Endothelial cell of umbilical vein (primary cell): ENCODE results near the gene LRRC8D.

ENCODE experiments used
- CTCF ChIP-seq, 2 donors: IDR thresholded peaks; 1 replicate in 1 of 2; 2 replicates in 1 of 2; pipeline ENCODE4 v1.5.1; 2011; ENCODE audit warnings: low read length in 2 of 2, mild to moderate bottlenecking in 2 of 2, moderate library complexity in 2 of 2, control low read depth in 1 of 2, inconsistent platforms in 1 of 2, low read depth in 1 of 2; ENCODE audit not compliant: insufficient read depth in 1 of 2; ENCODE audit errors: extremely low read depth in 1 of 2
- EZH2 ChIP-seq: IDR thresholded peaks from 2 replicates; pipeline ENCODE4 v1.6.1; 2012; ENCODE audit warnings: borderline replicate concordance, low read depth, mild to moderate bottlenecking, moderate library complexity, low read length, inconsistent platforms; ENCODE audit not compliant: severe bottlenecking
- FOS ChIP-seq: IDR thresholded peaks from 2 replicates; pipeline ENCODE4 v1.6.1; 2011; ENCODE audit warnings: mild to moderate bottlenecking, low read length, moderate library complexity, borderline replicate concordance; ENCODE audit not compliant: insufficient read depth
- GATA2 ChIP-seq: IDR thresholded peaks from 2 replicates; pipeline ENCODE4 v1.7.0; 2011; ENCODE audit warnings: low read depth, mild to moderate bottlenecking, moderate library complexity, mixed read lengths, low read length; ENCODE audit not compliant: insufficient read length, insufficient read depth
- JUN ChIP-seq: IDR thresholded peaks from 2 replicates; pipeline ENCODE4 v1.6.1; 2011; ENCODE audit warnings: borderline replicate concordance, low read depth; ENCODE audit not compliant: insufficient read length, insufficient read depth
- MAX ChIP-seq: IDR thresholded peaks from 2 replicates; pipeline ENCODE4 v1.6.1; 2011; ENCODE audit not compliant: insufficient read depth, insufficient read length
- MYC ChIP-seq: IDR thresholded peaks from one replicate; pipeline ENCODE4 v1.6.1; 2011; ENCODE audit warnings: mild to moderate bottlenecking, low read depth, low read length
- POLR2A ChIP-seq: IDR thresholded peaks from 2 replicates; pipeline ENCODE4 v1.6.1; 2012; ENCODE audit warnings: low read depth, mild to moderate bottlenecking, control low read depth, low read length
- POLR2AphosphoS5 ChIP-seq: IDR thresholded peaks from 2 replicates; pipeline ENCODE4 v1.6.1; 2012; ENCODE audit warnings: low read depth, mild to moderate bottlenecking, control low read depth, low read length, moderate library complexity; ENCODE audit not compliant: insufficient read depth

- TF ChIP-seq POLR2AphosphoS5, result no peak
- TF ChIP-seq CTCF (IDR thresholded peaks at IDR 0.05; ENCODE audit: extremely low read depth in 1 of 2, insufficient read depth in 1 of 2, low read depth in 1 of 2, low read length in 2 of 2), result no peak
- TF ChIP-seq POLR2A, result no peak
- TF ChIP-seq EZH2, result no peak
- TF ChIP-seq MAX, result no peak
- TF ChIP-seq MYC, result no peak
- no peak for TF ChIP-seq FOS
- no peak for TF ChIP-seq JUN
- TF ChIP-seq GATA2, result no peak
These were observed 78.1 kb downstream of the LRRC8D start for GRCh38 chr1:89898695-89899470.
